K562 (cell line): ENCODE measurements around the gene GATM. TPM values are rescaled to one million over a fixed set of nuclear protein-coding genes. Genes with fewer than 3 reads are reported as not detected.

Experiments used
- CREBBP ChIP-seq: IDR thresholded peaks from one replicate; pipeline ENCODE4 v1.6.1; 2012; ENCODE audit warnings: low read depth, mild to moderate bottlenecking, control low read depth, inconsistent platforms, low read length
- GTF2E2 ChIP-seq: fragments of 200-800 bp; sonication (Bioruptor generic); IDR thresholded peaks from 2 replicates; pipeline ENCODE4 v1.6.1; 2016; ENCODE audit warnings: missing genetic modification characterization, missing compliant biosample characterization
- KAT8 ChIP-seq: fragments of 450-650 bp; IDR thresholded peaks from 2 replicates; pipeline ENCODE4 v1.6.1; 2016; ENCODE audit warnings: low read depth, mild to moderate bottlenecking
- PHF8 ChIP-seq: fragments of 200-600 bp; sonication (generic); IDR thresholded peaks from 2 replicates; pipeline ENCODE4 v1.6.1; 2012; ENCODE audit warnings: mixed run types, mild to moderate bottlenecking, inconsistent platforms, low read length, moderate library complexity, borderline replicate concordance
- PML ChIP-seq: IDR thresholded peaks from 2 replicates; pipeline ENCODE4 v1.6.1; 2012; ENCODE audit warnings: low read length, inconsistent platforms
- PTTG1 ChIP-seq: fragments of 450-650 bp; IDR thresholded peaks from 2 replicates; pipeline ENCODE4 v1.6.1; 2016; ENCODE audit warnings: low read depth, mild to moderate bottlenecking, missing genetic modification characterization, missing compliant biosample characterization
- SMARCA4 ChIP-seq: fragments of 450-650 bp; IDR thresholded peaks from 2 replicates; pipeline ENCODE4 v1.6.1; 2016
- ZNF830 ChIP-seq: fragments of 250-450 bp; sonication (Bioruptor Pico); IDR thresholded peaks from 2 replicates; pipeline ENCODE4 v1.5.0; 2021; ENCODE audit warnings: mild to moderate bottlenecking
- ZSCAN32 ChIP-seq: fragments of 450-650 bp; formaldehyde crosslinking; IDR thresholded peaks from 2 replicates; pipeline ENCODE4 v1.4.0; 2020; ENCODE audit warnings: mild to moderate bottlenecking, moderate library complexity
- polyA plus RNA-seq, 8 experiments: library from polyadenylated mRNA; depleted of rRNA in 4 of 8; stranded (reverse) in 5 of 8; unstranded in 3 of 8; fragments of >200 nt; fragmentation: Nextera tagmentation in 2 of 8; fragmentation: Illumina TruSeq in 1 of 8; extraction: Ambion mirVana in 2 of 8; extraction: Trizol in 1 of 8; gene quantifications; 2 replicates each; pipeline versions ENCODE4 v1.2.1 to v1.2.3, GENCODE V29; 2011 to 2014; ENCODE audit warnings: inconsistent platforms in 1 of 8, missing spikeins in 1 of 8
- total RNA-seq, 7 experiments: library from RNA; depleted of rRNA in 6 of 7; stranded (reverse); fragments of >200 nt in 6 of 7; fragmentation: Illumina TruSeq in 2 of 7; extraction: Trizol in 2 of 7; gene quantifications; 2 replicates each; pipeline versions ENCODE4 v1.2.1 to v1.2.3, GENCODE V29; 2011 to 2021; ENCODE audit warnings: low replicate concordance in 1 of 7
- TF ChIP-seq, protein P1 (sequence below): sonication (generic); formaldehyde crosslinking; IDR thresholded peaks from 2 replicates; pipeline ENCODE4 v1.5.0; 2020; ENCODE audit warnings: missing genetic modification reagents
- TF ChIP-seq, protein P2 (sequence below): fragments of 450-650 bp; formaldehyde crosslinking; IDR thresholded peaks from 2 replicates; pipeline ENCODE4 v1.4.0; 2020; ENCODE audit warnings: mild to moderate bottlenecking, moderate library complexity
- TF ChIP-seq, protein P3 (sequence below): fragments of 250-450 bp; sonication (Bioruptor Pico); IDR thresholded peaks from 2 replicates; pipeline ENCODE4 v1.4.0; 2020; ENCODE audit warnings: mild to moderate bottlenecking, moderate library complexity
- TF ChIP-seq, protein P4 (sequence below), 2 experiments: fragments of 150-350 bp in 1 of 2; IDR thresholded peaks; 2 replicates each; pipeline ENCODE4 v1.6.1; 2012 to 2016; ENCODE audit warnings: low read depth in 2 of 2, low read length in 2 of 2, mild to moderate bottlenecking in 1 of 2, moderate library complexity in 1 of 2
- TF ChIP-seq, protein P5 (sequence below), 2 experiments: fragments of 450-650 bp; conservative IDR thresholded peaks; 2 replicates each; pipeline ENCODE4 v1.6.1; 2017; ENCODE audit warnings: mild to moderate bottlenecking in 2 of 2, moderate library complexity in 2 of 2

The GATM gene
- total and polyA plus RNA-seq, 9 of the 15 experiments (the other 6 are each of a cell fraction or from before 2014, with no cell fraction given): 0.11 to 1.1 (median 0.65) TPM

DNA sequence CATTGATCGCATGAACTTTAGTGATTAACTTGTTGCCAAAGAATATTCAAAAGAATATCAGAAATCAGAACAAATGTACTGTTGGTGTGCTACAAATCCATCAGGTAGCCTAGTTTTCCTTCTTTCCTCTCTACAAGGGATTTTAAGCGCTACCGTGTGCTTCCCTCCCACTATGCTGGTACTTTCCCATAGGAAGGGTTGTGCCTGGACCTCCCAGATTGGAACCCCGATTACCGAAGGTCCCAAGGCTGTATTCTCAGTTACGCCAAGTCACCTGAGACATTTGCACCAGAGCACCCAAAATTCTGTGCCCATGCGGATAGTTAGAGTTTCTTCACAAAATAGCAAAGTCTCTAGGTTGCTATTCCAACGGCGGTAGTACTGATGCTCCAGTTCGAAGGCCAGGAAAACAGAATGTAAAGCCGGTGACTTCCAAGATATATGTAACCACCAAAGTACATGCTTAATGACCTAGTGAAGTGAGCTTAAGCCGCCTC, 23.4 kb upstream of the GATM start (continued):
- TF ChIP-seq ZNF830: 0 out of 2 replicates have a peak, but pooled peaks have one; percentile 66
- peak; percentile 77; the same call in 1 of the 2 replicates for TF ChIP-seq GTF2E2 (tag)
- no peak for TF ChIP-seq CREBBP
- TF ChIP-seq, protein P1, sequence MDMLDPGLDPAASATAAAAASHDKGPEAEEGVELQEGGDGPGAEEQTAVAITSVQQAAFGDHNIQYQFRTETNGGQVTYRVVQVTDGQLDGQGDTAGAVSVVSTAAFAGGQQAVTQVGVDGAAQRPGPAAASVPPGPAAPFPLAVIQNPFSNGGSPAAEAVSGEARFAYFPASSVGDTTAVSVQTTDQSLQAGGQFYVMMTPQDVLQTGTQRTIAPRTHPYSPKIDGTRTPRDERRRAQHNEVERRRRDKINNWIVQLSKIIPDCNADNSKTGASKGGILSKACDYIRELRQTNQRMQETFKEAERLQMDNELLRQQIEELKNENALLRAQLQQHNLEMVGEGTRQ: no peak
- peak; percentile 46; the same call in 1 of the 2 replicates for TF ChIP-seq SMARCA4
- peak; percentile 81 for TF ChIP-seq PHF8
- TF ChIP-seq ZSCAN32 (CRISPR knock-in tag): no peak
- TF ChIP-seq KAT8: no peak
- TF ChIP-seq, protein P2, sequence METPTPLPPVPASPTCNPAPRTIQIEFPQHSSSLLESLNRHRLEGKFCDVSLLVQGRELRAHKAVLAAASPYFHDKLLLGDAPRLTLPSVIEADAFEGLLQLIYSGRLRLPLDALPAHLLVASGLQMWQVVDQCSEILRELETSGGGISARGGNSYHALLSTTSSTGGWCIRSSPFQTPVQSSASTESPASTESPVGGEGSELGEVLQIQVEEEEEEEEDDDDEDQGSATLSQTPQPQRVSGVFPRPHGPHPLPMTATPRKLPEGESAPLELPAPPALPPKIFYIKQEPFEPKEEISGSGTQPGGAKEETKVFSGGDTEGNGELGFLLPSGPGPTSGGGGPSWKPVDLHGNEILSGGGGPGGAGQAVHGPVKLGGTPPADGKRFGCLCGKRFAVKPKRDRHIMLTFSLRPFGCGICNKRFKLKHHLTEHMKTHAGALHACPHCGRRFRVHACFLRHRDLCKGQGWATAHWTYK: no peak
- TF ChIP-seq, protein P3, sequence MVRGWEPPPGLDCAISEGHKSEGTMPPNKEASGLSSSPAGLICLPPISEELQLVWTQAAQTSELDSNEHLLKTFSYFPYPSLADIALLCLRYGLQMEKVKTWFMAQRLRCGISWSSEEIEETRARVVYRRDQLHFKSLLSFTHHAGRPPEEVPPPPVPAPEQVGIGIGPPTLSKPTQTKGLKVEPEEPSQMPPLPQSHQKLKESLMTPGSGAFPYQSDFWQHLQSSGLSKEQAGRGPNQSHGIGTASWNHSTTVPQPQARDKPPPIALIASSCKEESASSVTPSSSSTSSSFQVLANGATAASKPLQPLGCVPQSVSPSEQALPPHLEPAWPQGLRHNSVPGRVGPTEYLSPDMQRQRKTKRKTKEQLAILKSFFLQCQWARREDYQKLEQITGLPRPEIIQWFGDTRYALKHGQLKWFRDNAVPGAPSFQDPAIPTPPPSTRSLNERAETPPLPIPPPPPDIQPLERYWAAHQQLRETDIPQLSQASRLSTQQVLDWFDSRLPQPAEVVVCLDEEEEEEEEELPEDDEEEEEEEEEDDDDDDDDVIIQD (CRISPR knock-in tag): no peak
- no peak for TF ChIP-seq PTTG1 (tag)
- TF ChIP-seq, protein P4, sequence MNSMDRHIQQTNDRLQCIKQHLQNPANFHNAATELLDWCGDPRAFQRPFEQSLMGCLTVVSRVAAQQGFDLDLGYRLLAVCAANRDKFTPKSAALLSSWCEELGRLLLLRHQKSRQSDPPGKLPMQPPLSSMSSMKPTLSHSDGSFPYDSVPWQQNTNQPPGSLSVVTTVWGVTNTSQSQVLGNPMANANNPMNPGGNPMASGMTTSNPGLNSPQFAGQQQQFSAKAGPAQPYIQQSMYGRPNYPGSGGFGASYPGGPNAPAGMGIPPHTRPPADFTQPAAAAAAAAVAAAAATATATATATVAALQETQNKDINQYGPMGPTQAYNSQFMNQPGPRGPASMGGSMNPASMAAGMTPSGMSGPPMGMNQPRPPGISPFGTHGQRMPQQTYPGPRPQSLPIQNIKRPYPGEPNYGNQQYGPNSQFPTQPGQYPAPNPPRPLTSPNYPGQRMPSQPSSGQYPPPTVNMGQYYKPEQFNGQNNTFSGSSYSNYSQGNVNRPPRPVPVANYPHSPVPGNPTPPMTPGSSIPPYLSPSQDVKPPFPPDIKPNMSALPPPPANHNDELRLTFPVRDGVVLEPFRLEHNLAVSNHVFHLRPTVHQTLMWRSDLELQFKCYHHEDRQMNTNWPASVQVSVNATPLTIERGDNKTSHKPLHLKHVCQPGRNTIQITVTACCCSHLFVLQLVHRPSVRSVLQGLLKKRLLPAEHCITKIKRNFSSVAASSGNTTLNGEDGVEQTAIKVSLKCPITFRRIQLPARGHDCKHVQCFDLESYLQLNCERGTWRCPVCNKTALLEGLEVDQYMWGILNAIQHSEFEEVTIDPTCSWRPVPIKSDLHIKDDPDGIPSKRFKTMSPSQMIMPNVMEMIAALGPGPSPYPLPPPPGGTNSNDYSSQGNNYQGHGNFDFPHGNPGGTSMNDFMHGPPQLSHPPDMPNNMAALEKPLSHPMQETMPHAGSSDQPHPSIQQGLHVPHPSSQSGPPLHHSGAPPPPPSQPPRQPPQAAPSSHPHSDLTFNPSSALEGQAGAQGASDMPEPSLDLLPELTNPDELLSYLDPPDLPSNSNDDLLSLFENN (IDR thresholded peaks at IDR 0.05; ENCODE audit: low read depth in 2 of 2, low read length in 2 of 2): no peak
- TF ChIP-seq PML: peak; percentile 73; the same call in 1 of the 2 replicates
- TF ChIP-seq, protein P5, sequence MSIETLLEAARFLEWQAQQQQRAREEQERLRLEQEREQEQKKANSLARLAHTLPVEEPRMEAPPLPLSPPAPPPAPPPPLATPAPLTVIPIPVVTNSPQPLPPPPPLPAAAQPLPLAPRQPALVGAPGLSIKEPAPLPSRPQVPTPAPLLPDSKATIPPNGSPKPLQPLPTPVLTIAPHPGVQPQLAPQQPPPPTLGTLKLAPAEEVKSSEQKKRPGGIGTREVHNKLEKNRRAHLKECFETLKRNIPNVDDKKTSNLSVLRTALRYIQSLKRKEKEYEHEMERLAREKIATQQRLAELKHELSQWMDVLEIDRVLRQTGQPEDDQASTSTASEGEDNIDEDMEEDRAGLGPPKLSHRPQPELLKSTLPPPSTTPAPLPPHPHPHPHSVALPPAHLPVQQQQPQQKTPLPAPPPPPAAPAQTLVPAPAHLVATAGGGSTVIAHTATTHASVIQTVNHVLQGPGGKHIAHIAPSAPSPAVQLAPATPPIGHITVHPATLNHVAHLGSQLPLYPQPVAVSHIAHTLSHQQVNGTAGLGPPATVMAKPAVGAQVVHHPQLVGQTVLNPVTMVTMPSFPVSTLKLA (conservative IDR thresholded peaks at IDR 0.05): 0 out of 4 replicates have a peak, but pooled peaks of 1 of the 2 experiments have one; percentile 1
